DND-41 (cell line): Measurements from ENCODE around the gene CORT.
"Not testable (repeated sequence)": the region's sequence is repeated elsewhere in the genome, so short reads cannot be mapped to it uniquely, and the experiment has no call there.

ENCODE experiments used
- ATAC-seq: fragments of 200-7000 bp; cut with Tn5 transposase; 3 replicates; pipeline ENCODE4 v1.9.1; 2021; ENCODE audit warnings: low read depth; ENCODE audit not compliant: insufficient read depth
- DNase-seq: peaks from one replicate; pipeline ENCODE4 v3.0.0-alpha.2; 2020
- H2AFZ ChIP-seq: 2 replicates; pipeline ENCODE4 v1.6.0; 2012; ENCODE audit warnings: low read depth, low read length
- H3K27ac ChIP-seq: 2 replicates; pipeline ENCODE4 v1.5.1; 2012; ENCODE audit warnings: low read length, inconsistent platforms
- H3K27me3 ChIP-seq: fragments of 200-600 bp; sonication (generic); 2 replicates; pipeline ENCODE4 v1.6.0; 2012; ENCODE audit warnings: low read length, mild to moderate bottlenecking, inconsistent platforms; ENCODE audit not compliant: insufficient read depth, poor library complexity
- H3K36me3 ChIP-seq: 2 replicates; pipeline ENCODE4 v1.5.1; 2012; ENCODE audit warnings: low read length, inconsistent platforms; ENCODE audit not compliant: insufficient read depth
- H3K4me1 ChIP-seq: 2 replicates; pipeline ENCODE4 v1.5.1; 2012; ENCODE audit warnings: mild to moderate bottlenecking, low read length; ENCODE audit not compliant: insufficient read depth
- H3K4me2 ChIP-seq: 2 replicates; pipeline ENCODE4 v1.6.0; 2012; ENCODE audit warnings: mild to moderate bottlenecking, moderate library complexity, low read length, inconsistent platforms; ENCODE audit not compliant: insufficient read depth
- H3K4me3 ChIP-seq, 2 experiments: fragments of 200-600 bp in 1 of 2; shearing (Covaris generic) in 1 of 2; 2 replicates each; pipeline ENCODE4 v1.5.1; 2012 to 2016; ENCODE audit warnings: inconsistent platforms in 2 of 2, low read length in 2 of 2, mild to moderate bottlenecking in 2 of 2, low read depth in 1 of 2, moderate library complexity in 1 of 2
- H3K79me2 ChIP-seq: 2 replicates; pipeline ENCODE4 v1.6.0; 2012; ENCODE audit warnings: low read length, inconsistent platforms; ENCODE audit not compliant: insufficient read depth
- H3K9ac ChIP-seq: 2 replicates; pipeline ENCODE4 v1.6.0; 2012; ENCODE audit warnings: low read depth, mild to moderate bottlenecking, inconsistent platforms, low read length, moderate library complexity
- H3K9me3 ChIP-seq: 2 replicates; pipeline ENCODE4 v1.5.1; 2012; ENCODE audit warnings: low read length, moderate library complexity, mild to moderate bottlenecking, inconsistent platforms; ENCODE audit not compliant: insufficient read depth, severe bottlenecking
- H4K20me1 ChIP-seq: 2 replicates; pipeline ENCODE4 v1.6.0; 2012; ENCODE audit warnings: low read length; ENCODE audit not compliant: insufficient read depth
- EZH2 ChIP-seq: IDR thresholded peaks from 3 replicates; pipeline ENCODE4 v1.6.1; 2012; ENCODE audit warnings: borderline replicate concordance, low read depth, mild to moderate bottlenecking, moderate library complexity, low read length, inconsistent platforms; ENCODE audit not compliant: severe bottlenecking
- TF ChIP-seq, protein P1 (sequence below): IDR thresholded peaks from 2 replicates; pipeline ENCODE4 v1.5.1; 2012; ENCODE audit warnings: borderline replicate concordance, low read length, moderate library complexity, mild to moderate bottlenecking; ENCODE audit not compliant: poor library complexity, severe bottlenecking; ENCODE audit errors: extremely low read depth

The CORT gene

DNA sequence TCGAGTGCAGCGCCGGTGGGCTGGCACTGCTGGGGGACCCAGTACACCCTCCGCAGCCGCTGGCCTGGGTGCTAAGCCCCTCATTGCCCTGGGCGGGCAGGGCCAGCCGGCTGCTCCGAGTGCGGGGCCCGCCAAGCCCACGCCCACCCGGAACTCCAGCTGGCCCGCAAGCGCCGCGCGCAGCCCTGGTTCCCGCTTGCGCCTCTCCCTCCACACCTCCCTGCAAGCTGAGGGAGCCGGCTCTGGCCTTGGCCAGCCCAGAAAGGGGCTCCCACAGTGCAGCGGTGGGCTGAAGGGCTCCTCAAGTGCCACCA, 23.3 kb upstream of the CORT start:
- H3K27ac ChIP-seq, DNase-seq, H3K4me3 ChIP-seq, ATAC-seq, H3K9me3 ChIP-seq, H3K9ac ChIP-seq, H3K36me3 ChIP-seq, H3K27me3 ChIP-seq, H2AFZ ChIP-seq, H4K20me1 ChIP-seq, H3K4me2 ChIP-seq: not testable (repeated sequence)
- peaks cover 13% of the 10 kb centered on the region for H3K79me2 ChIP-seq
- peaks cover 28% of the 10 kb centered on the region for H3K4me1 ChIP-seq

DNA sequence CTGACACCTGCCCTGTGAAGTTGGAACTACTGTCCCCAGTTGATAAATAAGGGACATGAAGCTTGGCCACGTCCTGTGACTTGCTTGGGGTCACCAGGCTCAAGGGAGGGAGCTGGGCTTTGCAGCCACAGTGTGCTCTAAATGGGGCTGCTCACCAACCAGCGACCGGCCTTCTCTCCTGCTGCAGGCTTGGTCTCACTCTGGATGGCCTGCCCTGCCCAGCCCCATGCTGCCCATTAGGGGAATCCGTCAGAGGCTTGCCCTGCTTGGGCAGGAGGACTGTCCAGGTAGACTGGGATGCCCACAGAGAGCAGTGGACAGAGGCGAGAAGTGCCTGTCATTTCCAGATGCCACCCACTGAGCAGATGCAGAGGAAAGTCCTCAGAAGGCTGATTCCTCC, 20.8 kb upstream of the CORT start:
- Histone ChIP-seq H3K9ac (0 out of 2 replicates have a peak overlapping the region, but pooled peaks have one; percentile 63), H4K20me1 (no peaks in the 10 kb centered on the region)
- no peak for ATAC-seq

DNA sequence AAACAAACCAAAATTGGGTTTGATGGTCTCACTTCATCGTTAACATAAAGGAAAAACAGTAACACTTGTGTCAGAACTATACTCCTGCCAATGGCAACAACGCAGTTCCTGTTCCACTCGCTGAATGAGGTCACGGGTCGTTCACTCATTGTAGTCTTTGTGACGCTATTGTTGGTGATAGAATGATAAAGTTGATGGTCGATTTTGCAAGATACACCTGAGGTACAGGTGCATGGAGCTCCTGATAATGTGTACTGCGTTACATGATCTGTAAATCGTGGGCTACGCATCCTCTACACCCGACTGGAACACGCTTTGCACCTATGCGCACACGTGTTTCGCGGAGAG, 20.0 kb upstream of the CORT start:
- DNase-seq: no peak
- Histone ChIP-seq H3K4me3 (peak overlapping the region; percentile 32 to 72; a peak in 3 of 4 replicates), H3K27ac (peak overlapping the region; percentile 91), H3K4me2 (peak overlapping the region; percentile 92), H3K79me2 (peaks cover 25% of the 10 kb centered on the region), H3K9ac (peak overlapping the region; percentile 63), H3K27me3 (no peaks in the 10 kb centered on the region), H3K4me1 (peaks cover 47% of the 10 kb centered on the region), H2AFZ (peak overlapping the region; percentile 84), H3K9me3 (no peaks in the 10 kb centered on the region), H3K36me3 (peaks cover 5% of the 10 kb centered on the region), H4K20me1 (no peaks in the 10 kb centered on the region)
- TF ChIP-seq EZH2: no peak
- TF ChIP-seq, protein P1, sequence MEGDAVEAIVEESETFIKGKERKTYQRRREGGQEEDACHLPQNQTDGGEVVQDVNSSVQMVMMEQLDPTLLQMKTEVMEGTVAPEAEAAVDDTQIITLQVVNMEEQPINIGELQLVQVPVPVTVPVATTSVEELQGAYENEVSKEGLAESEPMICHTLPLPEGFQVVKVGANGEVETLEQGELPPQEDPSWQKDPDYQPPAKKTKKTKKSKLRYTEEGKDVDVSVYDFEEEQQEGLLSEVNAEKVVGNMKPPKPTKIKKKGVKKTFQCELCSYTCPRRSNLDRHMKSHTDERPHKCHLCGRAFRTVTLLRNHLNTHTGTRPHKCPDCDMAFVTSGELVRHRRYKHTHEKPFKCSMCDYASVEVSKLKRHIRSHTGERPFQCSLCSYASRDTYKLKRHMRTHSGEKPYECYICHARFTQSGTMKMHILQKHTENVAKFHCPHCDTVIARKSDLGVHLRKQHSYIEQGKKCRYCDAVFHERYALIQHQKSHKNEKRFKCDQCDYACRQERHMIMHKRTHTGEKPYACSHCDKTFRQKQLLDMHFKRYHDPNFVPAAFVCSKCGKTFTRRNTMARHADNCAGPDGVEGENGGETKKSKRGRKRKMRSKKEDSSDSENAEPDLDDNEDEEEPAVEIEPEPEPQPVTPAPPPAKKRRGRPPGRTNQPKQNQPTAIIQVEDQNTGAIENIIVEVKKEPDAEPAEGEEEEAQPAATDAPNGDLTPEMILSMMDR: no peak
- no peak for ATAC-seq

More for the DNA sequence above, 20.8 kb upstream of the CORT start:
- Histone ChIP-seq H3K27ac (no peak overlapping the region), H3K4me3 (no peak overlapping the region), H2AFZ (no peak overlapping the region), H3K79me2 (peaks cover 25% of the 10 kb centered on the region), H3K4me2 (0 out of 2 replicates have a peak overlapping the region, but pooled peaks have one; percentile 92), H3K4me1 (peaks cover 47% of the 10 kb centered on the region), H3K27me3 (no peaks in the 10 kb centered on the region), H3K9me3 (no peaks in the 10 kb centered on the region), H3K36me3 (peaks cover 4% of the 10 kb centered on the region)
- DNase-seq: no peak
- TF ChIP-seq, protein P1: peak; percentile 4
- TF ChIP-seq EZH2: no peak

GRCh38 chr1:10430216-10431069, 19.4 kb upstream of the CORT start, which contains the start of gene CENPS:
Gene CENPS, plus strand, starts transcription at chr1:10430433. Its CDS starts 85 bp downstream, at chr1:10430518.
- no peaks in the 10 kb centered on the region for H3K27me3 ChIP-seq
- peak within 1 kb of the TSS; percentile 63 for H3K9ac ChIP-seq
- H3K27ac ChIP-seq: peak within 1 kb of the TSS; percentile 91
- H3K4me2 ChIP-seq: peak within 1 kb of the TSS; percentile 92
- no peaks in the 10 kb centered on the region for H4K20me1 ChIP-seq
- peak; percentile 87 for DNase-seq
- peak within 1 kb of the TSS; percentile 84 for H2AFZ ChIP-seq
- H3K4me3 ChIP-seq: peak within 1 kb of the TSS; percentile 32 to 72
- peaks cover 25% of the 10 kb centered on the region for H3K79me2 ChIP-seq
- no peaks in the 10 kb centered on the region for H3K9me3 ChIP-seq
- peak; percentile 80 for ATAC-seq
- peaks cover 5% of the 10 kb centered on the region for H3K36me3 ChIP-seq
- H3K4me1 ChIP-seq: peaks cover 47% of the 10 kb centered on the region
- TF ChIP-seq, protein P1: peak; percentile 96
- no peak for TF ChIP-seq EZH2
